Stimulated activated CD4-positive, alpha-beta T cell treated with anti-CD3 and anti-CD28 coated beads, Interleukin-1b, Interleukin-23, amount 100 ng/mL, for 24 hours (primary cell): ENCODE data around the gene MLIP.
"Not testable (repeated sequence)": the region's sequence is repeated elsewhere in the genome, so short reads cannot be mapped to it uniquely, and the experiment has no call there.

Experiments
- DNase-seq, 4 experiments: peaks; one replicate each; pipeline ENCODE4 v3.0.0-alpha.2; 2020; ENCODE audit warnings: low read depth in 4 of 4, low spot score in 1 of 4

Gene MLIP

DNA sequence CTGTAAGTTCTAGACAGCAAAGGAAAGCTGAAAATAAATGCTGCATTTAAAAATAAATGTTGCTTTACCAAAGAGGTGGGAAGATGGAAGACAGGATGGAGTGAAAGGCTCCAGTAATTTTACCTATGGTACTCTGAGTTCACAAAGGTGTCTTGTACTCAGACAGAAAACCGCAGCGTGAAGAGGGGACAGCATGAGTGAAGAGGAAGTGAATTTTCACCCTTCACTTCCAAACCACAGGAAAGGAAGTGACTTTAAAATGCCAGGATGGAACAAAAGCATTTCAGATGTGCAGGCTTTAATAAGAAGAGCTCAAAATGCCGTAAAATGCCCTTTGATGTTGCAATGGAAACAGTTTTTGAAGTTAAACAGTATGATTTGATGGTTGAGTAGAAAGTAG, 105.8 kb downstream of the MLIP start:
- DNase-seq = no peak

DNA sequence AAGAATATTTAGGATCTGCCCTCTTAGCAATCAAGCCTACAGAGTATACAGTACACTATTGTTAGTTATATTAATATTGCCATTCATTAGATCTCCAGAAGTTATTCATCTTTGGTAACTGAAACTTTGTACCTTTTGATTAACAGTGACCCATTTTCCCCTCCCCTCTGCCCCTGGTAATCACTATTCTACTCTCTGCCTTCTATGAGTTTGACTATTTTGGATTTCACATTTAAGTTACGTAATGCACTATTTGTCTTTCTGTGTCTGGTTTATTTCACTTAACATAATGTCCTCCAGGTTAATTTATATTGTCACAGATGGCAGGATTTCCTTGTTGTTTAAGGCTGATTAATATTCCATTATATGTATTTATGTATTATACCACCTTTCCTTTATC, 111.0 kb downstream of the MLIP start:
- DNase-seq = no peak

DNA sequence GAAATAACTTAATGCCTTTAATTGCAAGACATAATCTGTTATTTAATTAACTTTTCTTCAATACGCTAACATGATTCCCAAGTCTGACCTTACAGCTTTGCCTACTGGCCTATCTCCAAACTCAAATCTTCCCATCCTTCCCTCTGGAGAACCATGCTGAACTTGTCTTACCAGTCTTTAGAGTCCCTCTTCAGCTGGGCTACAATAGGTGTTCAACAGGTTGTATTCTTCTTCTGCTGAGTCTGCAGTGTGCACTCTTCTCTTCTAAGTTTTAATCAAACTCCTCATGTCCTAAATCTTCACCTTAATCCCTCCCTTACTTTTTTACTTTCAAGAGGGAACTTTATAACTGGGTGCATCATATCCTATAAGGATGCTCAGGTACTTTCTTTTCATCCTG, 121.5 kb downstream of the MLIP start:
- no peak for DNase-seq

DNA sequence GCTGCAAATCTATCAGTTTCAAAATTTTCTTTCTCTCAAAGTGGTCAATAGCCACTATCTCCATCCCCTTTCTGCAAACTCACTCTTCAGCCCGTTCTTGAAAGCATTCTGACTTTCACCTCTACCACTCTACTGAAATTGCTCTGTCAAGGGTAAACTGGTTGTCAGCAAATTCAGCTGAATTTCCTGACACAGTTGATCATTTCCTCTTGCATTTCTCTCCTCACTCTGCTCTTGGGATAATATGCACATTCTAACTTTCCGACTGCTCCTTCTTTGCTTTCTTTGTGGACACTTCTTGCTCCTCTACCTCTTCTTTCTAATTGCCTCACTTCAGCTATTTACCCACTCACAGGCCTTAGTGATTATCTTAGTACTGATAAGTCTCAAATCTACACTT, 123.3 kb downstream of the MLIP start:
- DNase-seq = no peak

DNA sequence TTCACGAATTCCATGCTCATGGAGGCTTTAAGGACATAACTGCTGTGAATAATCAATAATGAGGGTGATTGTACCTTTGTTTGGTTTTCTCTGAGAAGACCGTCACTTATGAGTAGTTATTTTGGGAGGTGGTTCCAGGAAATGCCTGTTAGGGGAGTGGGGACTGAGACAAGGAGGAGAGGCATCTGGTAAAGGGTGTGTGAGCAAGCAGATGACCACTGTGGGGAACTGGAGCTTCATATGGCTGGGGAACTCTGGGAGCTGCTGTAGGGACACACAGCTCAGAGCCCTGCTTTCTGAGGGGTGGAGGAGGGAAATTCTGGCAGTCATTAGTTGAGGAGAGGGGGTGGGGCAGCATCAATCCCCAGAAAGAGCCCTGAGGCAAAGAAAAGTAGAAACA, 125.7 kb downstream of the MLIP start:
- no peak for DNase-seq

DNA sequence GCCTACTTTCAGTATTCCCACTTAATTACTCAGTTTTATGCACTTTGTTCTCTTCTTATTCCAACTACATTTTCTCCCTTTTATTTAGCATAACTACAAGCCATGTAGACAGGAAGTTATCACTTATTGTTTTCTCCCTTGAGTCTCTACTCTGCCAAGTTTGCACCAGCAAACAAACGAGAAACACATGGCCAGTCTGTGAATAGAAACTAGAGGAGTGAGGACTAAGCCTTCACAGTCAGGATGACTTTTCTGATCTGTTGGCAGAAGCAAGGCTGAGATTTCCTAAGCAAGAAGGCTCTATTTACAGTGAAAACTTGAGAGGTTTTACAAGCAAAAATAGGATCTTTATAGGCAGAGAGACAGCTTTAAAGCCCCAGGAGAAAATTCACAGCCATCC, 127.2 kb downstream of the MLIP start:
- no peak for DNase-seq

DNA sequence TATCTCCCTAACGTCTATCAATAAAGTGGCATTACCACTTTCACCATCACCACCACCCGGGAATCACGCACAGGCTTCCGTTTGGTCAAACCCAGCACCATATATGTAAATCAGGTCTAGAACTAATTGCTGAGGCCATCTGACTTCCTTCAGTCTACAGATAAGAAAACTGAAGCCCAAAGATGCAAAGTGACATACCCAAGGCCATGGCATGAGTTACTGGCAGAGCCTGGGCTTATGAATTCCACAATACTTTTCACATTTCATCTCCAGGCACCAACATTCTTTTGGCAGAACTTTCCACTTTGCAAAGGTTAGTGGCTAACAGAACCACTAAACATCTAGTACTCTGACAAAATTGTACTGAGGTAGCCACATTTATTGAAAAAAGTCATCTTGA, 132.5 kb downstream of the MLIP start:
- no peak for DNase-seq

DNA sequence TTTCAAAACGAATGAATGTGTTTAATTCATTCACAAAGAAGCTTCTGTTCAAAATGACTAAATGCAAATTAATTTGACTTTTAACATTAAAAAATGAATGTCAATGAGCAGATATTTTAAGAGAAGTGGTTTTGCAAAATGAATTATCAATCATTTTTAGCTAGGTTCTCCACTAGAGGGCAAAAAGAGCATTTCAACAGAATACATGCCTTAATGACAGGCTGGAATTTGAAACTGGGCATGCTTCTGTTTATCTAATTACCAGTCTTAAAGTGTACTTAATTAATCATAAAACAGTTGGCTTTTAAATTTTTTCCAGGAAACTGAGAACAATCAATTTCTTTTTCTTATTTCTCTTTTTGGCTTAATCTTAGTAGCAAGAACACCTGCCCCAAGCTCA, 133.2 kb downstream of the MLIP start:
- no peak for DNase-seq

DNA sequence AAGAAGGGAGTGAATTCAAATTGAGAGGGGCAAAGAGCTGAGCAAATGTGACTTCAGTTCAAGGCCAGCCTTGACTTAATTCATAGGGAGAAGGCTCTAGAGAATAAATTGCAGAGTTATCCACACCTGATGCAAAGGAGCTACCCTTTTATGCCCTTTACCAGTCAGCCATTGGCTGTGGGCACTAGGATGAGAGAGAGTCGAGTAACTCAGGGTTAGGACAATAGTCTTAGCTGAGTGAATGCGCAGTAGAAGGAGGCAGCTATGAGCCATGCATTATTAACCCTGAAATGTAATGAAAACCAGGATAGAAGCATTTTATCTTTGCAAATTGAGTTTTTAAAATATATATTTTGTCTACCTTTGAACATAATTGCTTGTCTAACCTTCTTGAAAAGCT, 134.0 kb downstream of the MLIP start:
- DNase-seq = no peak

DNA sequence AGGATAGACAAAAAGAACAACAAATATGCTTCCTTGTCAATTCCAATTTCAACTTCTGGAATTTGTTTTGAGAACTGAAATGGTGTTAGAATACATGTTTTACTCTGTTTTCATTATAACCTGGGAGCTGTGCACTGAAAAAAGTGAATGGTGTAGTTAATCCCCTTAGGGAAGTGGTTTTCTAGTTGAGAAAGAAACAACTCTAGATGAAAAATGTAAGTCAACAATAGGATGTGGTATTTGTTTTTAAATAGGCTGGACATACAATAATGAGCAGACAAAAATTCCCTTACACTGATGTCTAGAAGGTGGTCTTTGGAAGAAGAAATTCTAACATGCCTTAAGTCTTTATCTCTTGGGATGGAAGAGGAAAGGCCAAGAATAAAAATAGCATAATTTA, 137.1 kb downstream of the MLIP start:
- DNase-seq = no peak

DNA sequence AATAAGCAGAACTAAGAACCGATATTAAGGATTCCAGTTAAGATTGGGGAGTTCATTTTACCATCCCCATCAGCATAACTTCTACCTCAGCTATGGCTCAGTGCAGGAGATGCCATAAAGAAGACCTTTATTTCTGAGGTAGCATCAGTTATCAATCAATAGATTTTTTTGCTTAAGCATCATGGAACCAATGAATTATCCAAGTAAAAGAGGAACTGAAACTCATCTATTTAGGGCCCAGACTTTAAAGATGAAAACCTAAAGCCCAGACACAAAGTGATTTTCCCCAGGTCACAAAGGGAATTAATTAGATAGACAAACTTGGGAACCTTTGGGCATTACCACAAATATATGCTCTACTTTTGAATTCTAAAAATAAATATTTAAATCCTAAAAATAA, 137.8 kb downstream of the MLIP start:
- DNase-seq = no peak

DNA sequence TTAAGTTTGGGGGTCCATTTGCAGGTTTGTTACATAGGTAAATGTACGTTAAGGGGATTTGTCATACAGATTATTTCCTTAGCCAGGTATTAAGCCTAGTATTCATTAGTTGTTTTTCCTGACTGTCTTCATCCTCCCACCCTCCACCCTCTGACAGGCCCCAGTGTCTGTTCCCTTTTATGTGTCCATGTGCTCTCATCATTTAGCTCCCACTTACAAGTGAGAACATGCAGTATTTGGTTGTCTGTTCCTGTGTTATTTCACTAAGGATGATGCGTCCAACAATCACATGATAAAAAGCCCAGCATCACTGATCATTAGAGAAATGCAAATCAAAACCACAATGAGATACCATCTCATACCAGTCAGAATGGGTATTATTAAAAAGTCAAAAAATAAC, 138.6 kb downstream of the MLIP start:
- not testable (repeated sequence) for DNase-seq

DNA sequence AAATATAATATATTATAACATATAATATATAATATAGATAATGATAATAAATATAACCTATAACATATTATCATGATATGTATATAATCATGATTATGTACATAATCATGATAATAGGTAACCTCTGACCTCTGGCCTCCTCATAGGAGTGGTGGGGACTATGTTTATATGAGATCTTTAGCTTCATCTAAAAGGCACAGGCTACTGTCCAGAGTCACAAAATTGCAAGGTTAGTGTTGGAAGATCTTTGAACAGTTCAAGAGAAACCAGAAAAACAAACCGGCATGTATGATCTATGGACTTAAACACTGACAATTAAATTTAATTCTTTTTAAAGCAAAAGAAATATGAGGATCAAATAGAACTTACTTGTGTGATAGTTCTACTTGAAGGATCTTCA, 141.3 kb downstream of the MLIP start:
- DNase-seq = no peak

DNA sequence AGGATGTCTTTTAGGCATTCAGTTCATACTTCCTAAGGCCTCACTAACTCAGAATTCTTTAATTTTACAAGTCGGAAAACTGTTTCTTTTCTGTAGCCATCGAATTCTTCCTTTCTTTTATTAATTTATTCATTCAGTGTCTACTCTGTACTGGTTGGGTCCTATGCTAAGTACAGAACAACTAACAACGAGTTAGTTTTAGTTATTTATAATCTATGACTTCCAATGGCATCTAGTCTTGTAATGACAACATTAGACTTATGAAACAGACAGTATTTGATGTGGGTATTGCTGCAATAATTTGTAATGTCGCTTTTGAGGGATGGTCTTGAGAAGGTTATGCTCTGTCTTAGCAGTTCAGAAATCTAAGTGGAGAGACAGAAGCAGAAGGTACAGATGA, 141.7 kb downstream of the MLIP start:
- DNase-seq = no peak

DNA sequence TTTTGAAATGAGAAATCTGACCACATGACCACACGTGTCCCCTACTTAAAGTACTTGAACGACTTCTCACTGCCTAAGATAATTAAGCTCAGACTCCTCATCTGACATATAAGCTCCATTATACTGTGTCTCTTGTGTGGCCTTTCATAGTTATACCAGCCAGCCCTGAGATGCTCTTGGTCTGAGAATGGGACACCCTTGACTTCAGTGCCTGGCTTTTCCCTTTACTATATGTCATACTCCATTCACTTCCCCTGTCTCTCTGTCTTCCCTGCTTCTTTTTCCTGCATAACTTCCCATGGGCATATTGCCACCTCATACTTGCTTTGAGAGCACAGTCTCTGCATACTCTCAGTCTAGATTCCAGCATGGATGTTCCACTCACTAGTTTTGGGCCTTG, 143.6 kb downstream of the MLIP start:
- no peak for DNase-seq

DNA sequence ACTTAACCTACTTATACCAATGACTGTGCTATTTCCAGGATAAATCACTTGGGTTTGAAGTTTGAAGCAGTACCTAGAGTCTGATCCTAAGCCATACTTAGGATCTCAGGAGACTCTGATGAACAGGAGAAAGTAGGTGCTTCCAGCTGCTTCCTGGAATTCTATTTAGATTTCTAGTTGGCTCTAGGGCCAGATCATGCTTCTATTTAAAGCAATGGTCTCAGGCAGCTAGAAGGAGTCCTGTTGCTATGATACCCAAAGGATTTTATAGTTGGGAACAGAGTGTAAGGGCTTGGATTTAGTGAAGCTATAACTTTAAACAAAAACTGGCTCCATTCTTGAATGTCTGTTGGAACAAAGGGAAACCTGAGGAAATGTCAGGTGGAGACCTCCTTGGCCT, 144.6 kb downstream of the MLIP start:
- no peak for DNase-seq

DNA sequence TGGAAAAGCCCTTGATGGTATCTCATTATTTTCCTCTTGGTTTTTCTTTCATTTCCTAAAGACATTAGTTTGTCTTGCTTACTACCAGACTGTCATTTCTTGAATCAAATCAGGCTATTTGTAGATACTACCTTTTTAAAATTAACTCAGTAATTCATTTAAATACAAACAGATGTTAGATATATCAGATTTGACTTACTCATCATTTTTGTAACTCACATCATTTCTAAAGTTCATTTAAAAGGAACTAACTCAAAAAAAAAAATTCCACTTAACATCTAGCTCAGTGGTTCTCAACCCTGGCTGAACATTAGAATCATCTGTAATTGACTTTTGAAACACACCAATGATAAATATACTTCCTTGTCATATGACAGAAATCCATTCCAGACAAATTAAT, 148.8 kb downstream of the MLIP start:
- no peak for DNase-seq

DNA sequence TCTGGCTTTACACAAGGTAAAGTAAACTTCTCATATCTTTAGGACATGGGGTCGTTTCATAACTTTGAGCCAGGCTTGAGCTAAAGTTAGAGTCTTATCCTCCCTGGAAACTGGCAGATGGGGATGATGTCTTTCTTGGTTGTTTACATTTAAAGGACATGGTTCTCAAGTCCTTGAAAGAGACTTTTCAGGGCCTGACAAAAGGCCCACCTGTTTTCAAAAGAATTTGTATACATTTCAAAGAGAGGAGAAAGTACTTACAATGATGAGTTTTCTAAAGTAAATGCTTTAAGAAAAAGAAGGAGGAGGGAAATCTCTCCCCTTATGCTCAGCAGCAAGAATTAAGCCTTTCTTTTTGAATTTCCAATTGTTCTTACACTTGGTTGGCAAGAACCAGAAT, 151.3 kb downstream of the MLIP start:
- no peak for DNase-seq

DNA sequence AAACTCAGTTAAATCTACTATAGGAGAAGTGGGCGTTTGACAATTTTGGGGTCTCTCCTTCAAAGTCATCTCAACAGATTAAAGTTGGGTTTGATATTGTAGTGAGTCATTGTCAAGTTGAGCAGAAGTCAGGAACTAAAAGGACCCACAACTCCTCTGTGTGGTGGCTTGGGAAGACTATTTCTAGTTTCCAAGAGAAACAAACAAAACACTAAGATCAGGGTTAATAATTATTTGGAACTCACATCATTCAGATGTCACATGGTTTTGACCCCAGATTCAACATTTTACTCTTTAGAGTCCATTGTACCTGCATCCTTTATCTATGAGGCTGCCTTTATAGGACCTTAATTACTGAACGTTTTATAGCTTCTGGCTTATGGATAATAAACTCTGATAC, 151.7 kb downstream of the MLIP start:
- DNase-seq = no peak

DNA sequence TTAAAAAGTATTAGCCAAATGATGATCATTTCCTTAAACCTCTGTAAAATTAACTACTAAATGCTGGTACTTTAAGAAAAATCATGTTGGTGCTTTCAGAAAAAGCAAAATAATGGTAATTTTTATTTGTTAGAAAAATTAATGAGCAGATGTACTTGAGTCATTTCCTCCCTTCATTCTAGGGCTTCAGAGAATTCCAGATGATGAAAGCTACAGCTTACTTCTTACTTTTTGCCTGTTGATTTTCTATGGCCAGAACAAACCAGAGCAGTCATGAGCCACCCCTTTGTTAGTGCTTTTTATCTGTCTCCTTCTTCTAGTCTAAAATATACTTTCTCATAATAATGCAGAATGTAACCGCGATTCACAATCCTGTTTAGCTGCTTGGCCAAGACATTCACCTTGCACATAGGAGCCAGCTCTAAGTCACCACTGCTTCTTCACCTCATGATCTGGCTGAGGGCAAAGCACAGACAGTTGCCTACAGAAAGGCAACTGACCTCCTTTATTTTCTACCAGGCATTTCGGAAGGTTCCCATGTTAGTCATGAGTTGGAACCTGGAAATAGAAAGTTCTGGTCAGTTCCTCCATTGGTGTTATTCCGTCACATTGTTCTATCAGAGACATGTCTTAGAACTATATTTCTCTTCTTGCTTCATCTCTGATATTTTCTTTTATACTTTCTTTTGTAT, 153.5 kb downstream of the MLIP start:
- no peak for DNase-seq

DNA sequence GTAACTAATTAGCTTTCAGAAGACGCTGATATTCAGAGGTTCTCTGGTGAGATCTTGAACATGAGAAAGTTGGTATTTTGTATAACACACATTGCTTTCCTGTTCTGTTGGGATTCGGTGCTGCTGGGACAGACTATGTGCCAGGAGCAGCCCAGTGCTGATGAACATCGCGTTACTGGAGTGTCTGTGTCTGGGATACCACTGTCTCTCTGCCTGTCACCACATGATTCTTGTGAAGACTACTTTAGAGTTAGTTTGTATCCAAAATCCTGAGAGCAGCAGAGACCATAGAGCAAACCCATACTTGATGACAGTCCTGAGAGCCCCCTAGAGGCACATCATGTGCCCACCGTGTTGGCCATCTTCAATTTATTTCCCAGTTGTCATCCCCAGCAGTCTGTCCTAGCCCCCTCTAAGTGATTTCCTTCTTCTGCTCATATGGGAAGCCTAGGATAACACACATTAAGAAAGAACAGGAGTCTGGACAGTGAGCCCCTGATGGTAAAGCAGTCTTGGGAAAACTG, 155.2 kb downstream of the MLIP start:
- no peak for DNase-seq

DNA sequence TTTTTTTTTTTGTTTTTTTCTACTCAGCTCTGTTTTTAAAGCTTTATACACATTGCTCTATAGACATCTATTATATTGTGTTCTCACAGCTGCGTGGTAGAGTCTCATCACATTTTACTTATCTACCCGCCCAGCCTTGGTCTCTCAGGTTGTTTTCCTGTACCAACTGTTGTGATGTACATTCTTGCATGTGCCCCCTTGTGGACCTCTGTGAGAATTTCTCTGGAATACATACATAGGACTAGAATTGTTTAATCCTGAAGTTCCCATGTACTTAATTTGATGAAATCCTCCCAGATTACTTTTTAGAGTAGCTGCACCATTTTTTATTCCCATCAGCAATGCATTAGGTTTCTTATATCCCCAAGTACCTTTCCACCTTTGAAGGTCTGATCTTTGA, 156.6 kb downstream of the MLIP start:
- DNase-seq = no peak

DNA sequence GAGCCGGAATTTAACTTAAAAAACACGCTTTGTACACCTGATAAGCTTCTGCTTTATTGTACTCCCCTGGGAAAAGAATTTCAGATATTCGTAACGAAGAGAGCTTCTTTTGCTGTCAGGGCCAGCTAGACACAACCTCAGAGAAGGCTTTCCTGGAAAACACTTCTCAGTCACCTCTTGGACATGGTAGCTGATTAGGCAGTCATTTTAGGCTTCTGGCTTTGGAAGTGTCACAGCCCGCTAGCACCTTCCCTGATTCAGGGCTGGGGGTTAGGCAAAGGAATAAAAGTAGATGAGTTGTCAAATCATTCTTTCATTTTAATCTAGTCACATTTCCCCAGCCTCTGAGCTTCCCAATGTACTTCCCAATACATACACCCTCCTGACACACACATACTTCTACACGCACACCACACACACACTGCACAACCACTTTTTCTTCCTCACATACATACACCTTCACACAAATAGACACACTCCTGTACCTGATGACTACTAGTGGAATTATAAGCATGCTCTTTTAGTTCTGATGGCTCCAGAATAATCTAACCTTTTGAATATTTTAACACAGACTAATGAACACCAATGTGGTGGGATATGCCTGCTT, 162.1 kb downstream of the MLIP start:
- no peak for DNase-seq
